GM19438 (cell line): ENCODE data around the gene ZNF467.

Experiments used
- ATAC-seq: cut with Tn5 transposase; IDR thresholded peaks from one replicate; pipeline ENCODE4 v1.9.1; 2021; ENCODE audit warnings: low read depth; ENCODE audit not compliant: unreplicated experiment

The ZNF467 gene

DNA sequence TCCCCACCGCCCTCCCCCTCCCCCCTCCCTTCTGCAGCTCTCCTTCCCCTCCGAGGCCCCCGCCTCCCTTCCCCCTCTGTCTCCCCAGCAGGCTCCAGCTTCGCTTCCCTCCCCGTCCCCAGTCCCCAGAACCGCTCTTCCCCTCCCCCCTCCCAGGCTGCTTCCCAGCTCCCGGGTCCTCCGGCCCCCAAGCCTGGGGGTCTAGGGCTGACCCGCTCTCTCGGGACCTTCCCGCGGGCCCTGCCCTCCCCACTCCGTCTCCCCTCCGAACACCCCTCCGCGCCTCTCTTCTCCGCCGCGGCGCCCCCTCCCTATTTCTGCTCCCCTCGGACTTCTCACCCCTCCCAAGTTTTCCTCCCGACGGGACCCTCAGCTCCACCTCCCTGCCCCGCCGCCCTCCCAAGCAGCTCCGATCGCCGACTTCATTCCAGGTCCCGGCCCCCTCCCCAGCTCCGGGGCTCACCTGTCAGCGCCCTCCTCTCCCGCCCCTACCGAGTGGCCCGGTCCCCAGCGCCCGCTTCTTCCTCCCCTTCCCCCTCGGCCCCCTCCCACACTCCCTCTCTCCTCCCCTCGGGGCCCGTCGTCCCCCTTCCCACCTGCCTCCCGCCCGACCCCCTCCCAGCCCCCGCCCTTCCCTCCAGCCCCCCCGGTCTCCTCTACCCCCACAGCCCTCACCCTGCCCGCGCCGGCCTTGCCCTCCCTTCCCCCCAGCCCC, 990 bp downstream of the ZNF467 start:
- ATAC-seq, result no peak

DNA sequence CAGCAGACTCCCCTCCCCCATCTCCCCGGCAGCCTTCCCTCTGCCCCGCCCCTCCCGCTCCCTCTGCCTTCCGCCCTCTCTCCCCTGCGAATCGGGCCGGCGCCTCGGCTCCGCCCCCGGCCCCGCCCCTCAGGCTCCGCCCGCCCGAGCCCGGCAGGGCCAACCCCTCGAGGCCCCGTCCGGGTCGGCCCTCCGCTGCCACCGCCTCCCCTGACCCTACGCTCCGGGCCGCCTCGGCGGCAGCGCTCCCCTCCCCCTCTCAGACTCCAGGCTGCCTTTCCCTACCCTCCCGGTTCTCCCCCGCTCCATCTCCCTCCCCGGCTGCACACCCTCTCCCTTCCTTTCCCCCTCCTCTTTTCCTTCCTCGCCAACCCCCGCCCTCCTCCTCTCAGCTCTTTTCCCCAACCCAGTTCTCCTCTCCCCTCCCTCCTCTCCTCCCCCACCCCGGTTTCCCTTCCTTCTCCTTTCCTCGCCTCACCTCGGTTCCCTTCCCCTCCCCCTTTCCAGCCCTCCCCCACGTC, 1.6 kb downstream of the ZNF467 start:
- ATAC-seq, result peak; percentile 96

DNA sequence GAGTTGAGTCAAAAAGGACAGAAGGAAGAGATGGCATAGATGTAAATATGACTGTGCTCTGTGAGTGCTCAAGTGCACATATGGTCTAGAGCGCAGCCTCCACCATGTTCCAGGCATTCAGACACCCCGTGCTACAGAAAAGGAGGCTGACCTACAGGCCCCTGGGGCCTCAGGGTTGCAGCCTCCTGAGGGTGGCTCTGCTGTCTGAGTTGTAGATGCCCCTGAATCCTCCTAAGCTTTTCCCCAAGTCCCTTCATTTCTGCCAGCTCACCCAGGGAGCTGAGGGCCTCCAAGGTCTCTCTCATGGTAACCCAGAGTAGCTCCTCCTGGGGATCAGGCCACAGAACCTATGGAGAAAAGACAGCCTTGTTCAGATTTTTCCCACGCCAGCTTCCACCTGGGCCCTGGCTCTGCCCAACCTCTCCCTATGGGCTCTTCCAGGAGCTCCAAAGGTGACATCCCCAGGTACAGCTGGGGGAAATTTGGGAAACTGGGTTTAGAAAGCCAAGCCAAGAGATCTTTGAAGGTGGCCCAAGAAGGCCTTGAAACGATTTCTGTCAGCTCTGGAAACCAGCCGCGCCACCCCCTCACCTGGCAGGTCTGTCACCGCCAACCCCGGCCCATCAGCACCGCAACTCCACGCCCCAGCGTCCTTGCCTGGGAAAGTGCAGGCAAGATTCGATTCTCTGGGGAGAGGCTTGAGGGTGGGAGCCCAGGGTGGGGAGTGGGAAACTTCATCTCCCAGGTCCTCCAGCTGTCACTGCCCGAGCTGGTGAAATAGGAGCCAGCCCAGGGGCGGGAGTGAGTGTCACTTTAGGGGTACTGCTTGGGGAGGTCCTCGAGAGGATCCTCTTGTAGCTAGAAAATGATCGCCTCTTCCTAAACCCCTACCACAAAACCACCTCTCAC, 2.4 kb downstream of the ZNF467 start:
- peak; percentile 24 for ATAC-seq

DNA sequence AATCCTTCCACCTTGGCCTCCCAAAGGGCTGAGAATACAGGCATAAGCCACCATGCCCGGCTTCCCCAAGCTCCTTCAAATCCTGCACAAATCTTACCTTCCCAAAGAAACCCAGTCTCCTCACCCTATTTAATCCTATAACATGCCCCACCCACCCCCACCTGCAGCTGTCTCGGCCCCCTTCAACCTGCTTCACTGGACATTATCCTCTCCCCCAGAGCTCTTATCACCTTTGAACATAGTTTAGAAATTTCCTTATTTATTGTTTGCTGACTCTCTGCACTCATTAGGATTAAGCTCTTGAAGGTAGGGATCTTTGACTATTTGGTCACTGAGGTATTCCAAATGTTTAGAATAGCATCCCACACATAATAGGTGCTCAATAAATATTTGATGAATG, 3.5 kb downstream of the ZNF467 start:
- no peak for ATAC-seq

DNA sequence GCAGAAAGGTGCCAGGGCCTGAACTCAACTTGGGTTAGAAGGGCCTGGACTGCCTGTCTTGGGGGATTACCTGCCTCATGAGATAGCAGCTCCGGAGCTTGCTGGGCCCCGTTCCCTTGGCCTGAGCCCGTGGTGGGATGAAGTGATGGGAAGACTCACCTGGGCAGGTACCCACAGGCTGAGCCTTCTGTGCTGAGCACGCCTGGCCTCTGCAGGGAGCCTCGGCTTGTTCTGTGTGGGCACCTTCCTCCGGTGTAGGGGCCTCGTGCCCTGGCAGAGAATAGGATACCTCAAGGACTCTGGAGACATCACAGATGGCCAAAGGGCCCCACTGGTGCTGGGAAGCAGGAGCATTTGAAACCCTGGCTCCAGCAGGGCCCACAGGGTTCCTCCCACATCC, 4.5 kb downstream of the ZNF467 start:
- ATAC-seq, result no peak

DNA sequence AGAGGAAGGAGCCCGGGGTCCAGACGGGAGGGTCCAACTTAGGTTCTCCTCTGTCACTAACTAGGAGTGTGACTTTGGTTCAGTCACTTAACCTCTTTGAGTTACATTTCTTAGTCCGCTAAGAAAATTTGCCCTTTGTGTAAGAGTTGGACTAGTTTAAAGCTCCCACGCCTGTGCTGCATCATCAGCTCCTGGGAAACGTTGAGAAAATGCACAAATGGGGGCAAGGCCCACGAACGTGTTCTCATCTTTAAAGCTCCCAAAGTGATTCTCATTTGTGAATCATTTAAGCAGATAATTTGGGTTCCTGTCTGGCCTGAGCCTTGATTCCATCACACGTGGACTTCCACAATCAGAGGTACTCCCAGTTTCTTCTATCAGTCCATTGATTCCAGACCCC, 6.3 kb downstream of the ZNF467 start:
- ATAC-seq, result no peak

DNA sequence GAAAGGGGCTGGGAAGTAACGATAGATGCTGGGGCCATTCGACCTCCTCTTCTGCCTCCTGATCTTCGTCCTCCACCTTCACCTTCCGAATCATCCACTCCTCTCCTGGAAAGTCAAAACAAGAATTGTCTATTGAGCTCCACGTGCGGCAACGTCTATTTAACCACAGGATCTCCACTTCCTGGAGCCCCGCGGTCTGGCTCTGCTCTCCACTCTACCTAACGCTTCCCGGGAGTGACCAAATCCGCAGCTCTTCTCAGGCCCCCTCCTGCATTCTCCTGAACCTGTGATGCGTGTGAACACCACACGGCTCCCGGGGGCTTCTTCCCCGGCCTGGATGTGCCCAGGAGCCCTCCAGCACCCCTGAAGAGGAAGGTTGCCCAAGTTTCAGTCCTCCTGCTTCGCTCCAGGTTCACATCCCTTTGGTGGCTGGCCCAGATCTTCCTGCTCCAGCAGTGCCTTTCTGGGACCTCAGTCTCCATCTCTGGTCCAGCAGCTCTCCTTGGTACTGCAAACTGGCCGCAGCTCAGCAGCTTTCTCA, 7.2 kb downstream of the ZNF467 start:
- no peak for ATAC-seq

DNA sequence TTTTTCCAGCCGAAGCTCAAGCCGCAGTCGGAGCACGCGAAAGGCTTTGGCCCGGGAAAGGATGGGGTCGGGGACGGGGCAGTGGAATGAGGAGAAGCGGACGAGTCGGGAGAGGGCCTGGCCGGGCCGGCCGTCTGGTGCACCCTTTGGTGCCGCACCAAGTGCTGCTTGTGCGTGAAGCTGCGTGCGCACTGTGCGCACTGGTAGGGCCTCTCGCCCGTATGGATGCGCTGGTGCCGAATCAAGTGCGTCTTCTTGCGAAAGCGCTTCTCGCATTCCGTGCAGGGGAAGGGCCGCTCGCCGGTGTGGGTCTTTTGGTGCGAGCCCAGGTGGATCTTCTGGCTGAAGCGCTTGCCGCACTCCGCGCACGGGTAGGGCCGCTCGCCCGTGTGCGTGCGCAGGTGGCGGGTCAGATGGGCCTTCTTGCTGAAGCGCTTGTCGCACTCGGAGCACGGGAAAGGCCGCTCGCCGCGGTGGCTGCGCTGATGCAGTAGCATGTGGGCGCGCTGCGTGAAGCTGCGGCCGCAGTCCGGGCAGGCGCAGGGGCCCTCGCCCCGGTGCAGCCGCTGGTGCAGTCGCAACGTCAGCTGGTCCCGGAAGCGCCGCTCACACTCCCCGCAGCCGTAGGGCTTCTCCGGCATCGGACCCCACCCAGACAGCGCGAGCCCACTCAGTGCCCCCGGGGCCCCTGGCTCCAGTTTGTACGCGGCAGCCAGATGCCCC, 7.8 kb downstream of the ZNF467 start:
- ATAC-seq, result no peak

DNA sequence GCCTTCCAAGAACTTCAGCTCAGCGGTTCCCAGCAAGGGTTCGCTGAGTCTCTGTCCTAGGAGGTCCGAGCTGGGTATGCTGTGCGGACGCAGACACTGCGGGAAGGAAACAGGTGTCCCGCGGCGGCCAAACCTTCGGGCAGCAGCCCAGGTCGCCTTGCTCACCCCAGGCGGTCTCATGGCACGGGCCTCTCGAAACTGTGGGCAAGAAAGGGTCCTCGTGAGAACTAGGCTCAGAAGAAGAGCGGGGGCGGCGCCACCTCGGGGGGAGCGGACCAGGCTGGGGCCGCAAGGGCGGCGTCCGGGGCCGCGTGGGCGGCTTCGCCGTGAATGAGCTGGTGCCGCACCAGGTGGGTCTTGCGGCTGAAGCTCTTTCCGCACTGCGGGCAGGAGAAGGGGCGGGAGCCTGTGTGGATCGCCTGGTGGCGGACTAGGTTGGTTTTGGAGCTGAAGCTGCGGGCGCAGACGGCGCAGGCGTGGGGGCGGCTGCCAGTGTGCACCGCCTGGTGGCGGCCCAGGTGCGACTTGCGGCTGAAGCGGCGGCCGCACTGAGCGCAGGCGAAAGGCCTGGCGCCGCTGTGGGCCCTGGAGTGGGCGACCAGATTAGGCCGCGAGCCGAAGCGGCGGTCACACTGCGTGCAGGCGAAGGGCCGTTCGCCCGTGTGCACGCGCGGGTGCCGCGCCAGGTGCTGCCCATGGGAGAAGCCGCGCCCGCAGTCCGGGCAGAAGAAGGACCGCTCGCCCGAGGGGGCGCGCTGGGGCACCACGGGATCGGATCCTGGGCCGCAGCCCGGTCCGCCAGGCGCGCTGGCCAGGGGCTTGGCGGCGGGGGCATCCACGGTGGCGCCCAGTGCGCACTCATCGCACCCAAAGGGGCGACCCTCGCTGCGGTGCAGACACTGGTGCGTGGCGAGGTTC, 8.6 kb downstream of the ZNF467 start:
- no peak for ATAC-seq

DNA sequence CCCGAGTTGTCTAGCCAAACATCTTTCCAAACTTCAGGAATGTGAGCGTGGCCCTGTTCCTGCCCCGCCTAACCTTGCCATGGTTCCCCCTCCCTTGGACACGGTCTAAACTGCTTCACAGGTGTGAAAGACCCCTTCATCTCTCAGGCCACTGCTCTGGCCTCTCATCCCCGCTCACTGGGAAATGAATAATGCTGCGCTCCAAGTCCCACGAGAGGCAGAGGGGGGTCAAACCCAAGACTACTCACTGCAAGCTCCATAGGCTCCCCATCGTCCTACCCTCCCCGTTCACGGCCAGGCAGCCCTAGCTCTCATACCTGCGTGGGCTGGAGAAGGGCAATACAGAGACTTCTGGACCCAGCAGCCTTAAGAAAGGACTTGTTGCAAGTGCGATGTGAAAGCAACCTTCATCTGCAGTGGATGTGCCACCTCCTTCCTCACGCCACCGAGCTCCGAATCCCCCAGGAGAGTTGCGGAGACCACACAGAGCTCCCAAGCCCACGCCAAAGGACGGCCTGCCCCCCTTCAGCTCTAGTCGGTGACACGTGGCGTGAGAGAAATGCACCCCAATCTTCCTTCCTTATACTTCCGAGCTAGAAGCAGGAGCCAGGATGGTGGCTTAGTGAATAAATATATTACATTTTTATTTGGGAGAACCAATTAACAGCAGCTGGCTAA, 9.7 kb downstream of the ZNF467 start:
- no peak for ATAC-seq

DNA sequence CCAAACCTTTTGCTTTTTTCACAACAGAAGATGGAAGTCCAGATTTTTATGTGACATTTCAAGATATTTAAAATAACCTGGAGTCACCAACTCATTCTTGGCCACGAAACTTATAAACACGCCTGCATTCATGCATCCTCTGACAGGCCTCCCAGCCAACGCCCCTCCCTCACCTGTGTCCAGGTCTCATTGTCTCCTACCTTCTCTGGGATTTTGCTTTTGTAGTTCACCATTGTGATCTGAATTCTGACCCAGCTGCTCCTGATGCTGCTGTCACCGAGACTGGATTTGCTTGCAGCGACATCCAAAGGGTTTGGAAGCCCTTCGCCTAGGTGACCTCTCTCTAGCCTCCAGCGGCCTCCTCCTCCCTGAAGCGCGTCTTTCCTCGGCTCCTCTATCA, 10.8 kb downstream of the ZNF467 start:
- ATAC-seq, result no peak

DNA sequence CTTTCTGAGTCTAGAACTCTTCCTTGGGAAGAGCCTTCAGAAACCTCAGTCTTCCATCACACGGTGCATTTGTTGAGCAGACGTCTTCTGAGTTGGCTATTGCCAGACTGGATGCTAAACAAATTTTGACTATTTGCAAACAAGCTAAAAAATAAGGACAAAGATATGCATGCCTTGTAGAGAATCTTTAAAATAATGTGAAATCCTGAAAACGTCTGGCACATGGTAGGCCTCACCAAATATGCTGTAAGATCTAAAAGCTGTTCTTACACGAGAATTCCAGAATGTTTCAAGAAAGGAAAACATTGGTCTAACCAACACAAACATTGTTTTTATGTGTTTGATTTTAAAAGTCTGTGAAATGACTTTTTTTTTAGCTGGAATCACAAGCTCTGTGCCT, 11.3 kb downstream of the ZNF467 start:
- no peak for ATAC-seq

DNA sequence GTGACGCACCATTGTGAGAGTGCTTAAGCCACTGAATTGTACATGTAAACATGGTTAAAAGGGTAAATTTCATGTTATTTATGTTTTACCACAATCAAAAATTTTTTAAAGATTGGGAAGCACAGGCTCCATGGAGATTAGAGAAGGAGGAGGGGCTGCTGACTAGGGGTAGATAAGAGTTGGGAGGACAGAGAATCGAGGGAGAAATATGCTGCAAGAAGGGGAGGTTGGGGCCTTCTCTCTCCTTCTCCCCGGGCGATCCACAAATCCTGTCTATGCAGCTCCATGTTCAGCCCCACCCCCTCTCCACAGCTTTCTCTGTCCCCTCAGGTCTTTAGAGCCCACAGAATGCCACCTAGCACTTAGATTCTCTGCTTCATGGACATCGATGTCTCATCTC, 12.1 kb downstream of the ZNF467 start:
- no peak for ATAC-seq

DNA sequence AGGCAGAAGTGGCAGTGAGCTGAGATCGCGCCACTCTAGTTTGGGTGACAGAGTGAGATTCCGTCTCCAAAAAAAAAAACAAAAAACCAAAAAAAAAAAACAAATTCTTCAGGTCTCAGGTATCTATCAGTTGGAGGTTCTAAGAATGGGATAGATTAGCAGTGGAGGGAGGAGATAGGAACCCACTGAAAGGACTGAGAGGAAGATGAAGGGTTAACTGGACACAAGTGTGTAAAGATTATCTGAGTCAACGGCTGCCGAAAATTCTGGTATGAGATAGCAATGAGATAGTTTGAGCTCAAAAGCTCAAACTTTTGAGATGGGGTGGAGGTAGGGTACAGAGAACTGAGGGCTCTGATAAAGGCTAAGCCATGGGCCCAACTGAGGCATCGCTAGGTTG, 12.8 kb downstream of the ZNF467 start:
- no peak for ATAC-seq

DNA sequence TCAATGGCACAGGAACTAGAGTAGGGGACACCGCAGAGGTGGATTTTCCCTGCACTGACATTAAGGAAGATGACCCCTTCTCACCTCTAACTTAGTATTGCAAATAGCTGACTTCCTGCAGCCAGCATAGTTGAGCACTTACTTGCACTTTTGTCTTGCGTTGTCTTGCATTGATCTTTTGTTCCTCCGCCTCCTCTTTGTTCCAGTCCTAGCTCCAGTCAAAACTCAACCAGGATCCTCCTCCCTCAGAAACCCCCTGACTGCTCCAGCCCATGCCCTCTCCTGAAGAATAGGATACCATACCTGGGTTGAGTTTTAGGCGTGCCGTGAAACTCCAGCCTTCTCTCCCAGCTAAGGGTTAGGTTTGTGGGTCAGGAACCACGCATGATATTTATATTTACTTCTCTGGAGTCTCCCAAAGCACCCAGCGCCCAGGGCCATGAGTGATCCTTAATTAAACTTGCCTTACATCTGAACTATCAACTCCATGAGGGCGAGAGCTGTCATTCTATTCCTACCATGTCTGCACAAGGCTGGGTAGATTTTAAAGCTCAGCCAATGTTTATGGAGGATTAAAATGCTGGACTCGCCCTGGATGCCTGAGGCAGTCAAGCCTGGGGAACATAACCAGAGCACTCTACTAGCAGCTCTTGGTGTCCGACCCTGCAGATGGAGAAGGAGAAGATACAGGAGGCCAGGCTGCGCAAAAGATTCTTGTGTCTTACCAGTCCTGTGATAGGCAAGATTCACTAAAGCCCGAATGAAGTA, 14.1 kb downstream of the ZNF467 start:
- no peak for ATAC-seq

DNA sequence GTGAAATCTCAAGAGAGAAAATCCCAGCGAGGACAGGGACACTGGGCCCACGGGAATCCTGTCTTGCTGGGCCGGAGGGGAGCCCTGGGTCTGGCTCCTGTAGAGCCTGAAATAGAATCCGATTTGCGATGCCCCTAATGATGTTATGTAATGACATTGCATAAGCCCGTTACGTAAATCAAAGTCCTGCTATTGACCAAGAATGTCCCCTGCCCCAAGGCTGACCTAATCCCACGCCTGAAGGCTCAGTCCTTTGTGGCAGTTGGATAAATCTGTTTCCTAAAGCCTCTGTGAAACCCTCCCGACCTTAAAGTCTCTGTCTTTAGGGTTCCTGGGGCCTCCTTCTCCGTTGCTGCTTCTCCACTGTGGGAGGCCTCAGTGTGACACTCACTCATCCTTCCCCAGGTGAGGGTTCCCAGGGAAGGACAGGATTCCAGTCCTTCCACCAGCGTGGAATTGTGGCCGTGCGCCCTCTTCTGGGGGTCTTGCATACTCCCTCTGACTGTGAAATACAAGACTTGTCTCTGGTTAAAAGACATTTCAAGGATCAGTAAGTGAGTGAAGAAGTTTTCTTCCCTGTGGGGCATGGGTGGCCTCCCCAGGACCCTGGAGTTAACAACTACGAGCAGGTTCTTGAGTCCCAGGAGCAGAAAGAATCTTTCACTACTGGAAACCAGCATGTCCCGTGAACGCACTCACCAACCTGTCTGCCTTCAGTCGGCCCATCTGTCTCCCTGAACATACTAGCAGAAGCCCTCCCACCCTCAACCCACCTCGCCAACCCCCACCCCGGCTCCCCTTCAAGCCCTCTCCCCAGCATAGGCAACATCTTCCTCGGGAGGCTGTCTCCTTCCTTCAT, 19.8 kb downstream of the ZNF467 start:
- ATAC-seq, result no peak

DNA sequence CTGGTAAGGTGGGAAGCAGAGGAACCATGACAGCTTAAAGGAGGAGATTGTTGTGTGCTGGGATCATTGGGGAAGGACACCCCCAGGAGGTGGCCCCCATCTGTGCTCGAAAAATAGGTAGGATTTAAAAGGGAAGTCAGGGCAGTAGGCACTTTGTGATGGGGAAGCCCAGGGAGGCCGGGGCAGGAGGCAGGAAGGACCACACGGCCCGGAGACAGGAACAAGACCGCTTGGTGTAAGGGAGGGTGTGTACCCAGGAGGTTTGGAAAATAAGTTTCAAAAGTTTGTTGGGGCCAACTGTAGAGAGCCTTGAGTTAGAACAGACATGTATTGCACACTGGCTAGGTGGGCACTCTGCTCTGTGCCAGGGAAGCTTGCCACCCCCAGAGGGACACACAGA, 20.7 kb downstream of the ZNF467 start:
- no peak for ATAC-seq
